T-helper 22 cell (primary cell): Measurements from ENCODE around the gene CALML6.
A peak's percentile ranks its signal among the peaks of the same experiment; 100 is the strongest.
"Not testable (repeated sequence)": the region's sequence is repeated elsewhere in the genome, so short reads cannot be mapped to it uniquely, and the experiment has no call there.

Source experiments
- DNase-seq: peaks from one replicate; pipeline ENCODE4 v3.0.0-alpha.2; 2020; ENCODE audit warnings: low read depth

The CALML6 gene, protein sequence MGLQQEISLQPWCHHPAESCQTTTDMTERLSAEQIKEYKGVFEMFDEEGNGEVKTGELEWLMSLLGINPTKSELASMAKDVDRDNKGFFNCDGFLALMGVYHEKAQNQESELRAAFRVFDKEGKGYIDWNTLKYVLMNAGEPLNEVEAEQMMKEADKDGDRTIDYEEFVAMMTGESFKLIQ

GRCh38 chr1:1914971-1915692, at the start of gene CALML6:
Gene CALML6, plus strand, starts transcription at chr1:1915260. Its CDS starts 21 bp downstream, at chr1:1915281.
- DNase-seq: no peak

- no peak for DNase-seq
Observed at GRCh38 chr1:1867164-1867563, 47.9 kb upstream of the CALML6 start.

GRCh38 chr1:1869469-1869868, 45.6 kb upstream of the CALML6 start:
- no peak for DNase-seq

DNA sequence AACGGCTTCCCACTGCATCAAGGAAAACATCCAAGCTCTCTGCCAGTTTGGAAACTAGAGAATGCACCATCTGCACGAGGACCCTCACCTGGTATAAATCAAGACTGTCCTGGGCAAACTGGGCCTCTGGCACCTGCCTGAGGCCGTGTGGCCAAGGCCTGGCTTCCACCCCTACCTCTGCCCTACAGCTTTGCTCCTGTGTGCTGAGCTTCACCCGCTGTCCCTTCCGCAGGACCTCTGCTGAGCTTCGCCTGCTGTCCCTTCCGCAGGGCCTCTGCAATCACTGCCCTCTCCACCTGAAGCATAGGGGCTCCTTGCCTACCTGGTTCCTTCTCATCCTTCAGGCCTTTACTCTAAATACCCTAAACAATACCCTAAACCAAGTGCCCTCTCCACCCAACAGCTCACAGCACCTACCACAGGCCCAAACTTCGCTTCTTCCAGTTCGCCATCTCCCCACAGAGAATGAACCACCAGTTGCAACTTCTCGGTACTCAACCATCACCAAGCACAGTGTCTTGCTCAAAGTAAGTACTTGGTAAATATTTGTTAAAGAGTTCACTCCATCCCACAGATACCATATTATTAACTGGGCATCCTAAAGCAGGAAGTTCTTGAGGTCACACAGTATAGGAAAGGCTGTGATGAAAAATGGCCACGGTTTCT, 42.6 kb upstream of the CALML6 start:
- no peak for DNase-seq

- no peak for DNase-seq
Observed at GRCh38 chr1:1873186-1873585, 41.9 kb upstream of the CALML6 start.

GRCh38 chr1:1874901-1875300, 40.2 kb upstream of the CALML6 start:
- DNase-seq: no peak

DNA sequence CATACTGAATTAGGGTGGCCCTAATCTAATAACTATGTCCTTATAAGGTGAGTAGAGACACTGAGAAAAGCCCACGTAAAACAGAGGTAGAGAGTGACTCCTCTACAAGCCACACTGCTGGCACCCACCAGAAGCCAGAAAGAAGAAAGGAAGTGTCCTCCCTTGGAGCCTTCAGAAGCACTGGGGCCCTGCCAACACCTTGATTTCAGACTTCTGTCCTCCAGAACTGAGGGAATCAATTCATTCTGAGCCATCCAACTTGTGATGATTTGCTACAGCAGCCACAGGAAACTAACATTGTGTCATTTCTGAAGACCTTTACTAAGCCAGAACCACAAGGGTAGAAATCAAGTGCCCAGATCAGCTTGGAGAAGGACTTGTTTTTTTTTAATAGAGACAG, 39.1 kb upstream of the CALML6 start:
- no peak for DNase-seq

DNA sequence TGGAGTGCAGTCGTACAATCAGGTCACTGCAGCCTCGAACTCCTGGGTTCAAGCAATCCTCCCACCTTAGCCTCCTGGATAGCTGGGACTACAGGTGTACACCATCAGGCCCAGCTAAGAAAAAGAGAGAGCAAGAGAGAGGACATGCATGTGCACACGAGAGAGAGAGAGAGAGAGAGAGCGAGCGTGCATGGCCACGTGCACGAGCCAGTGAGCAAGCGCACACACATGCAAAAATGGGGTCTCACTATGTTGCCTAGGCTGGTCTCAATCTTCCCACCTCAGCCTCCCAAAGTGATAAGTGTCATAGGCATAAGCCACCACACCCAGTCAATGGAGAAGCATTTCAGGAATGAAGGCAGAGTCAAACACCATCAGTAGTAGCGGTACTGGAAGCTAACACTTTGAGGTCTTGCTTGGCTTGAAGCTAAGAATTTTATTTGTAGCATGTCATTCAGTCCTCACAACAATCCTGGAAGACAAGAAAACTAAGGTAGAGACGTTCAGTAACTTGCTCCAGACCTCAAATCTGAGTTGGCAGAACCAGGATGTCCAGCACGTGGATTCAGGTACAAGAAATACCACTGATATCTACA, 38.6 kb upstream of the CALML6 start:
- no peak for DNase-seq

DNA sequence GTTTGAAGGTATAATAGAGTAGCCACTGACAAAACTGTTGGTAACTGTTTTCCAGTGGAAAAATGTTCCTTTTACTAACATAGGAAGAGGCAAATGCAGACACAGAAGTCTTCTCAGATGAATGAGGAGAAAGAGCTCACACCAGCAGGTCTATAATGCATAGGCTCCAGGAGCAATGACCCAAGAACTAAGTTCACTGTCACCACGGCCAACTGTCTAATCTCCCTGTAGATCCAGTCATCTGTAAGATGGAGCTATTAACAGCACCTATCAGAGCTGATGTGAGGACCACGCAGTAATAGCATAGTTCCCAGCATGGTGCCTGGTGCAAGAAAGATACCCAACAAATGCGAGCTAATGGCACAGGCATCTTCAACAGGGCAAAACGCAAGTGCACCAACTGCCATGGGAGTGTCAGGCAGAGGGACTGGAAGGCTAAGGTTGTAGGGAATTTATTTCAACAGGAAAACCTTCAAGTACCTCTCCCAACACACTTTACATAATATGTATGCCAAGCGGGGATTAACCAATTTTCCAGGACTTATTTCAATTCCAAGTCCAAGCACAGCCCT, 37.1 kb upstream of the CALML6 start:
- DNase-seq: no peak

GRCh38 chr1:1879942-1880341, 35.1 kb upstream of the CALML6 start:
- DNase-seq: no peak

DNA sequence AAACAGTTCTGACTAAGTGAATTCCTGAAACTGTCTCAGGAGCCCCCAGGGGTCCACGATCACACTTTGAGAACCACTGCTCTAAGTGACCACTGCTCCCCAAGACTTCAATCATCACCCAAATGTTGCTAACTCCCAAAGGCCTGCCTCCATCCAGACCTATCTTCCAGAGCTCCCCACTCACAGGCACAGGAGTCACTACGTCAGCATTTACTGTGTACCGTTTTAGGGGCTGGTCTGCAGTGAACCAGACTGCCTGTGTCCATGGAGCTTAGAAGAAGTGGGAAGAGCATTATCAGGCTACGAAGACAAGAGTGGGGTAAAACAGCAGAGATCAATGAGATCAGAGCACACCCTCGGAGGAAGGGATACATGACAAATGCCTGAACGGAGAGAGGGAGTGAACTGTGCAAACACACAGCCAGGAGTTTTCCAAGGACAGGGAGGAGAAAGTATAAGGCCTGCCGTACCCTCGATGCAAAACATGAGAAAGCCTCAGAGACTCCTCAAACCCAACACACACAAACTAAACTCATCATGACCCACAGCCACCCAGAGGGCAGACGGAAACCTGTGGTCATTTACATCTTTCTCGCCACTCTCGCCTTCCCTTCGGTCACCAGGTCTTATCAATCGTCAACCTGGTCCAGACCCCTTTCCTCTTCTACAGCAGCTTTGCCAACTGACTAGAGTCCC, 34.3 kb upstream of the CALML6 start:
- no peak for DNase-seq

DNA sequence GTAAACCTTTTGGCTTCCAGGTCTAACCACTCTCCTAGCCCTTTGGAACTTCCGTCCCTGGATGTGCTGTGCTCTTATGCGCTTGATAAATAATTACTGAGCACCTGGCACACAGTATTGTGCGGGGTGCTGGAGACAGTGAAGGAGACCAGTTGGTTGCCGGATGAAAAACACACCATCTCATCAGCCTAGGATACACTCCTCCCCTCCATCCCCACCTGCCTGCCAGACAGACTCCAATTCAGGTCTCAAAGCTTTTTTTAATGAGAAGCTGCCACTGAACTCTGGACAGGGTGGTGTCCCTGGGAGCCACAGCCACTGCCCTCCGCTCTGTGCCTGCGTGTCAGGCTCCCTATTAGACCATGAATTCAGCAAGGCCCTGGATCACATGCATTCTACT, 33.3 kb upstream of the CALML6 start:
- DNase-seq: no peak

DNA sequence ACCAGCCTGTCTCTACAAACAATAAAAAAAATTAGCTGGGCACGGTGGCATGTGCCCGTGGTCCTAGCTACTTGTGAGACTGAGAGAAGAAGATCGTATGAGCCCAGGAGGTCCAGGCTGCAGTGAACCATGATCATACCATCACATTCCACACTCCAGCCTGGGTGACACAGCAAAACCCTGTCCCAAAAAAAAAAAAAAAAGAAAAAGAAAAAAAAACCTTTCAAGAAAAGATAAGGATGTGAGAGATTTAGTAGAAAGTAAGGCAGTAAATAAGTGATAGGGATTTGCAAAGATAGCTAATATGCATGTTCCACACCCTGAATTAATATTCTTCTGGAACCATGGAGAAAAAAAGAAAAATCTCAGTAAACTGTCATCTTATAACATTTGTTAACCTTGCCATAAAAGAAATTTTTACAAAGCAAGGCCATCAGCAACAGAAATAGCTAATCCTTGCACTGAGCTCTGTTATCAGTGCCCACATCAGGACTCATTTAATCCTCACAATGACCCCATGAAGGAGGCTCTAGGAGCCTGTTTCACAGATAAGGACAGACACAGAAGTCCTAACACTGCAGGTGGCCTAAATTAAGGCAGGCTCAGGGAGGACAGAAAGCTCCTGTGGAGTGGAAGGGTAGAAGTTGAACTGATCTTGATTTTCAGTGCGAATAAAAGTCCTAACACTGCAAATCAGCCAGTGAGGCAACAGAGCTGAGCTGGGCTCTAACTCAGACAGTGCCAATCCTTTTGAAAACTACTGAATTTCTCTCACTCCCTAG, 31.8 kb upstream of the CALML6 start:
- DNase-seq: no peak

GRCh38 chr1:1883890-1884289, 31.2 kb upstream of the CALML6 start:
- not testable (repeated sequence) for DNase-seq

DNA sequence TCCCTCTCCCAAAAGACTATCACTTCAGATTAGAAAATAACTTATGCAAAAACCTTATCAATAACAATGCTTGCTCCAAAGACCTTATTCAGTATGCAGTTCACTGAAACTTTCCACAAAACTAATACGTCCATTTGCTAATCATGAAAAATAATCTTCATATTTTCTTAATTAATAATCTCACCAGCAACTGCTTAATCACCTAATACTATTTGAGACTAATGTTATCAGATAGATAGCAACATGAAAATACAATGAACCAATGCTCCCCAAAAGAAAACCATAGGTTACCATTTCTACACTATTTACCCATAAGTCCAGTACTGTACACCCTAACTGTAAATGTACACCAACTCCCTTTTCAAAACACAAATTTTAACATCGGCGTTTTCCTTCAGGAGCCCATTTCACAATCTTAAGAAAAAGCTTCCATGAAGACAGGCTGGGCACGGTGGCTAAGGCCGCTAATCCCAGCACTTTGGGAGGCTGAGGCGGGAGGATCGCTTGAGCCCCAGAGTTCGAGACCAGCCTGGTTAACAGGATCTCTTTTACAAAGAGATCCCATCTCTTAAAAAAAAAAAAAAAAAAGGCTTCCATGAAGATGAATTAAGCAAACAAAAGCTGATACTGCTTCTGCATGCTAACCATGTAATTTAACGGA, 25.8 kb upstream of the CALML6 start:
- DNase-seq: no peak

- peak; percentile 8 for DNase-seq
Observed at GRCh38 chr1:1889847-1890505, 25.1 kb upstream of the CALML6 start.

- peak; percentile 80 for DNase-seq
Observed at GRCh38 chr1:1890506-1891348, 24.3 kb upstream of the CALML6 start, which contains the start of gene GNB1. Gene GNB1, minus strand, starts transcription at chr1:1891087. Its CDS starts 65,634 bp downstream, at chr1:1825453.

- DNase-seq: peak; percentile 80
Observed at GRCh38 chr1:1891349-1892078, 23.5 kb upstream of the CALML6 start.
